ENCODE measurements around the gene IGDCC3.

The IGDCC3 gene

GRCh38 chr15:65377976-65378366 is at the start of gene IGDCC3:
IGDCC3 (minus strand) TSS chr15:65378002; CDS start chr15:65377788, 214 bp downstream.
- DNase-seq (ENCODE audit: low read depth), result no peak

- no peak for DNase-seq (ENCODE audit: low read depth)
Measured at GRCh38 chr15:65426216-65426853, 48.5 kb upstream of the IGDCC3 start.

GRCh38 chr15:65424683-65425082 is 46.9 kb upstream of the IGDCC3 start:
- no peak for DNase-seq (ENCODE audit: low read depth)

- DNase-seq (ENCODE audit: low read depth), result no peak
Measured at GRCh38 chr15:65423976-65424679, 46.3 kb upstream of the IGDCC3 start.

- DNase-seq (ENCODE audit: low read depth), result no peak
Measured at GRCh38 chr15:65423150-65423975, 45.6 kb upstream of the IGDCC3 start.

- no peak for DNase-seq (ENCODE audit: low read depth)
Measured at GRCh38 chr15:65421360-65422215, 43.8 kb upstream of the IGDCC3 start.

- DNase-seq (ENCODE audit: low read depth), result no peak
Measured at GRCh38 chr15:65420975-65421359, 43.2 kb upstream of the IGDCC3 start.

GRCh38 chr15:65418596-65418995 is 40.8 kb upstream of the IGDCC3 start:
- DNase-seq (ENCODE audit: low read depth), result no peak

- no peak for DNase-seq (ENCODE audit: low read depth)
Measured at GRCh38 chr15:65416845-65417416, 39.1 kb upstream of the IGDCC3 start.

GRCh38 chr15:65414841-65415621 is 37.2 kb upstream of the IGDCC3 start:
- DNase-seq (ENCODE audit: low read depth), result no peak

GRCh38 chr15:65413760-65414144 is 36.0 kb upstream of the IGDCC3 start:
- DNase-seq (ENCODE audit: low read depth), result no peak

- no peak for DNase-seq (ENCODE audit: low read depth)
Measured at GRCh38 chr15:65413051-65413759, 35.4 kb upstream of the IGDCC3 start.

- DNase-seq (ENCODE audit: low read depth), result no peak
Measured at GRCh38 chr15:65412556-65412955, 34.8 kb upstream of the IGDCC3 start.

- no peak for DNase-seq (ENCODE audit: low read depth)
Measured at GRCh38 chr15:65411465-65412071, 33.8 kb upstream of the IGDCC3 start.

GRCh38 chr15:65410972-65411371 is 33.2 kb upstream of the IGDCC3 start:
- no peak for DNase-seq (ENCODE audit: low read depth)

GRCh38 chr15:65410036-65410435 is 32.2 kb upstream of the IGDCC3 start:
- DNase-seq (ENCODE audit: low read depth), result no peak

- DNase-seq (ENCODE audit: low read depth), result no peak
Measured at GRCh38 chr15:65409036-65409631, 31.3 kb upstream of the IGDCC3 start.

GRCh38 chr15:65408324-65409035 is 30.7 kb upstream of the IGDCC3 start:
- no peak for DNase-seq (ENCODE audit: low read depth)
